HG02571 (cell line): ENCODE measurements around the gene TAC1.
"Not testable (repeated sequence)": the region's sequence is repeated elsewhere in the genome, so short reads cannot be mapped to it uniquely, and the experiment has no call there.

Source experiments
- ATAC-seq: cut with Tn5 transposase; IDR thresholded peaks from one replicate; pipeline ENCODE4 v1.9.1; 2021; ENCODE audit warnings: mild to moderate bottlenecking, moderate library complexity; ENCODE audit not compliant: unreplicated experiment

The TAC1 gene

GRCh38 chr7:97731736-97732564, at the start of gene TAC1:
TSS of gene TAC1 (plus strand) at chr7:97732086. CDS start at chr7:97732613, 527 bp downstream.
- no peak for ATAC-seq

- ATAC-seq = no peak
Observed at GRCh38 chr7:97685952-97686351, 45.9 kb upstream of the TAC1 start.

- no peak for ATAC-seq
Observed at GRCh38 chr7:97693586-97693985, 38.3 kb upstream of the TAC1 start.

GRCh38 chr7:97694355-97694754, 37.5 kb upstream of the TAC1 start:
- no peak for ATAC-seq

- no peak for ATAC-seq
Observed at GRCh38 chr7:97697396-97697795, 34.5 kb upstream of the TAC1 start.

- no peak for ATAC-seq
Observed at GRCh38 chr7:97722386-97722785, 9.5 kb upstream of the TAC1 start.

GRCh38 chr7:97732565-97733275, 834 bp downstream of the TAC1 start:
- no peak for ATAC-seq

GRCh38 chr7:97733276-97734161, 1.6 kb downstream of the TAC1 start:
- no peak for ATAC-seq

GRCh38 chr7:97734255-97734654, 2.4 kb downstream of the TAC1 start:
- no peak for ATAC-seq

GRCh38 chr7:97735075-97735474, 3.2 kb downstream of the TAC1 start:
- no peak for ATAC-seq

GRCh38 chr7:97748482-97748881, 16.6 kb downstream of the TAC1 start:
- ATAC-seq = no peak

GRCh38 chr7:97751566-97751965, 19.7 kb downstream of the TAC1 start:
- ATAC-seq = no peak

- ATAC-seq = no peak
Observed at GRCh38 chr7:97752215-97752614, 20.3 kb downstream of the TAC1 start.

GRCh38 chr7:97757824-97758223, 25.9 kb downstream of the TAC1 start:
- ATAC-seq = no peak

GRCh38 chr7:97770850-97771249, 39.0 kb downstream of the TAC1 start:
- ATAC-seq = no peak

GRCh38 chr7:97771576-97771975, 39.7 kb downstream of the TAC1 start:
- ATAC-seq = no peak

GRCh38 chr7:97772045-97772901, 40.4 kb downstream of the TAC1 start:
- ATAC-seq = no peak

- ATAC-seq = not testable (repeated sequence)
Observed at GRCh38 chr7:97786398-97786797, 54.5 kb downstream of the TAC1 start.
